ENCODE measurements around the gene SPTB.

SPTB gene

DNA sequence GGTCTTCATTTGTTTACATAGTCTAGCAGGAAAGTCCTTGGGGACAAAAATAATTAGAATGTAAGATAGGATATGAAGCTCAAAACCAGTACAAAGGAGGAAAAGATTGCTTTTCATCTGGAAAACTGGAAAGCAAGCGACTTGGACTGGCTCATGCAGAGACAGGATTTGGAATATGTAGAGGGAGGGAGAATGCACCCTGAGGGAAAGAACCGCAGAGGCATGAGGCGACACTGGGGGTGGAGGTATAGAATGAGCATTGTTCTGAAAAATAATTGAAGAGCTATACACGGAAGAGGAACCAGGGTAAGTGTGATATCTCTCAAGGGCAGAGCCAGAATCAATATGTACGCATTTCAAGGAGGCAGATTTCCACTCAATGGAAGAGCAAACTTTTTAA lies 90.0 kb downstream of the SPTB start:
- no peak for DNase-seq (ENCODE audit: low read depth)

DNA sequence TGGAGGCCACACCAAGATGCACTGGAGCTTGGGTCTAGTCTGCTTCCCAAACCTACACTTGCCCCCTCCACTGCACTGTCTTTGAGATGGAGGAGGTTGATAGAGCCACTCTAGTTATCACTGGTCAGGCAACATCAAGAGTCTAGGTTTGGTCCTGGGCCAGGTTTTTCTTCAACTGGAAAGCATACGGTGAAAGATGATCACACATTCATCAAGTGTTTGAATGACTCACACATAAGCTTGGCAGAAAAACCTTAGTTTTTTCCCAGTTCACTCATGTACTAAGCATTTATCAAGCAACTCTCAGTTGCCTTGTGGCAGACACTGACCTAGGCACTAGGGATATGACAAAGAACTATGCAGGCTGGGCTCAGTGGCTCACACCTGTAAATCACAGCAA lies 91.0 kb downstream of the SPTB start:
- DNase-seq (ENCODE audit: low read depth) = no peak

DNA sequence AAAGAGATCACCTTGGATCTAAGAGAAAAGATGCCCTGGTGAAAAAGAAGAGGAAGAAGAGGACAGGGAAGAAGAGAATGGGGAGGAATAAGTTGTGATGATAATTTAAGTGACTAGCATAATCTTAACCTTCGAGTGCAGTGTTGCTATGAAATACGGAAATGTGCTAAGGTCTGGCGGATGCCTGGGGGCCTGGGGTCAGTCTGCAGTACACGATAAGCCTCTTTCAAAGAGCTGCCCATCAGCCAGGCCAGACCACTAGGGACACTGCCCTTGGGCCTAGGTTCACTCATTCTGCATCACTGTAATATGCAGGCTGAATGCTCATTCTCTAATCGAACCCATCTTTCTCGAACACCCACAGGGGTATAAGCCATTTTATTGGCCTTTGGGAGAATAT lies 92.1 kb downstream of the SPTB start:
- DNase-seq (ENCODE audit: low read depth) = no peak

DNA sequence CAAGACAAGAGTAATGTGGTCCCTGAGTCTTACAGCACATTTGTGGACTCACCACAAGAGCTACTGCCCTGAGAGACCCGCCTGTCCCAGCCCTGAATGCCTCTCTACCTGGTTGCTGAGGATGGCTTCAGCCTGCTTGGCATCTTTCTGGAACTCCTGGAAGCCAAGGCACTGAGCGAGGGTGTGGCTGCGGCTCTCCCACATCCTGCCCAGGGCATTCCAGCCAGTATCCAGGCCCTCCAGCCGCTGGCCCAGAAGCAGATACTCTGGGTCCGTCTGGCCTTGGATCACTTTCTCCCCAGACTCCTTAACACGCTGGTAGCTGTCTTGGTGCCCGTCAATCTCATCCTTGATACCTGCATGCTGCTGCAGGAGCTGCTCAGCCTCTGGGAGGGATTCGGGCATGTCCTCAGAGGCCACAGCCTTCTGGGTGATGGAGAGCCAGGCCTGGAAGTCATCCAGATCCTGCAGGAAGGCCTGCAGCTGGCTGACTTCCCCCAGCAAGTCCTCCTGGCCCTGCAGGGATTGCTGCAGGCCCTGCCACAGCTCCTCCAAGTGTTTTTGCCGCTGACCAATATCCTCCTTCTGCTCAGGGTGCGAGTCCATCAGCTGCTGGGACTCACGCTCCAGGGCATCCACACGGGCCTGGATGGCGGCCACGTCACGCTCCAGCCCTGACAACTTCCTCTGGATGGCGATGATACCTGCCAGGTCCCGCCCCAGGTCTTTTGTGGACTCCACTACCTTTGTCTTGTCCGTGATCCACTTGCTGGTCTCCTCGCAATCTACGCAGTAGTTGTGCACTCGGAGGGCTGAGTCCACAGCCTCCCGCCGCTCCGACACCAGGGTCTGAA lies 93.2 kb downstream of the SPTB start:
- DNase-seq (ENCODE audit: low read depth) = no peak

DNA sequence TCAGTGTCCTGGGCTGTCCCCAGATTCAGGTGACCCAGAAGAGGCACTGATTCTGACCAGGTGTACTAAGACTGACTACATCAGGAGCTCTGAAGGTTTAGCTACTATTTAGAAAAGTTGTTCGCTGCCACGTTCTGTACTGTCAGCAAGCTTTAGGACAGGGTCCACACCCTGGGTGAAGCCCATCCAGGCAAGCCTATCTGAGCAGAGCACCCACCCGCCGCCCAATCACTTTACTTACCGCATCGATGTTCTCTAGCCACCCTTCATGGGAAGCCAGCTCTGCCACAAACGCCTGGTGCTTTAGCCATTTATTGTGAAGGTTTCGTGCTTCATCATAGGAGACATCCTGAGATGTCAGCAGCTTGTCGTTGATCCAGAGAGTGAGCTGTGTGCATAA lies 95.7 kb downstream of the SPTB start:
- no peak for DNase-seq (ENCODE audit: low read depth)

DNA sequence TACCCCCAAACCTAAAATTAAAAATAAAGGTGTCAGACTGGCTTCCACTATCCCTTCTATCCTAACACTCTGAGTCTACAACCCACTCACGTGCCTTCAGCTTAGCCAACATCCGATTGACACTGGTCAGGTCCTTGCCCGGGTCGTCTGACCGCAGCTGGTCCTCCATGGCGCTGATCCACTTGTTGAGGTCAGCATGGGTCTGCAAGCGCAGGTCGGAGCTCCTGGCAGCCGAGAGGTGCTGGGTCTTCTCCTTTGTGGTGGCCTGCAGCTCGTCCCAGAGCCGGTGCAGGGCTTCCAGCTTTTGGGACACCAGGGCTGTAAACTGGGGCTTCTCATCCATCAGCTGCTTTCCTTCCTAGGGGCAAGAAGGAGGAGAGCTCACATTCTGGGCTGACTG lies 97.5 kb downstream of the SPTB start:
- DNase-seq (ENCODE audit: low read depth) = no peak

DNA sequence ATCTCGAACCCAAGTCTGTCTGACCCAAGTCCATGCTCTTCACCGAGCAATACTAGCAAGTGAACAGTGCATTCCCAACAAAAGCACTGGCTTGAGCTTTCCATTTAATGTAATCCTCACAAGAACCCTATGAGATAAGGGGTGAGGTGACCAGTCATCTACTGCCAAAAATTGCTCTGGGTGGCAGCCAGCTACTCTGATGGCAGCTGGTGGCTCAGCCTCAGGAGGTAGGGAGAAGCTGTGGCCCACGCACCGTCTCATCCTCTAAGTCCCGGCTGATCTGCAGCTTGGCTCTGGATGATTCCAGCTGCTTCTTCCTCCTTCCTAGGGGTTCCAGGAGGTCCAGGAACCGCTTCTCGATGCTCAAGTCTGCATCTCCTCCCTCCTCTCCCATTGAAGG lies 100.2 kb downstream of the SPTB start:
- DNase-seq (ENCODE audit: low read depth) = no peak

DNA sequence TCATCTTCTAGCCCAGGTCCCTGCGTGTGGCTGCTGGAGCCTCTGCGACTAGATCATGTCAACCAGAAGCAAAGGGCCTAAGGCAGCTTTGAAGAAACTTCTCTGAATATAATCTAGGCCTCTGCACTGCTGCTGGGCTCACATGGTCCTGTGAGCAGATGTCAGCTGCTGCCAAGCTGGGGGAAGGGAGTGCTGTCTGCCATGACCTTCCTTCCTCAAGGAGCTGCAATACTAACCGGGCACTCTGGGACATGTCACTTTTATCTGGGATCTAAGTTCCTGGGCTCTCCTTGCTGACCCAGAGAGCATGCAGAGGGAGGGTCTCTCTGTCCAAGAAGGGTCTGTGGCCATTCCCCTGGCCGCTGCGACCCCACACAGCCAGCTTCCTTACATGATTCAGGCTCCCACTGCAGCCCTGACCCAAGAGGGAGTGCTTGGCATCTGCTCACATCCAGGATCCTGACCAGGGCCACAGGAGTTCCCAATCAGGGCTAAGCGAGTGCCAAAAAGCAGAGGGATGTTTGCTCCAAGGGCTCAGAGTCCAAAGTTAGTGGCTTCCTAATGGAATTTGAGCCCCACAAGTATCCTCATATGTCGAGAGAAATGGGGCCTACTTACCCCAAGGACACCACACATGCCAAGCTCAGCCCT lies 101.5 kb downstream of the SPTB start:
- DNase-seq (ENCODE audit: low read depth) = no peak

DNA sequence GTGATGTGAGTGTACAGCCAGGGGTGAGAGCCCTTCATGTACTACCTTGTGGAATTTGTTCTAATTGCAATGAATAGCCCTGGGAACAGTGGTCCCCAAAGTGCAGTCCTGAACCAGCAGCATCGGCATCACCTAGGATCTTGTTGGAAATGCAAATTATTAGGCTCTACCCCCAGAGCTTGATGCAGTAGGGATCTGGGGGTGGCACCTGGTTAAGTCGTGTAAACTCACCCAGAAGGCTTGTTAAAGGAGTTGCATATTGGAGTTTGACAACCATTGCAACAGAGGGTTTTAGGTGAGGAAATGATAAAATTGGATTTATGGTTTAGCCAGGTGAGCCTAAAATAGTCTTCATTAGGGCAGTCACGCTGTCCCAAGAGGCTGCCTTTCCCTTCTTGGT lies 102.2 kb downstream of the SPTB start:
- no peak for DNase-seq (ENCODE audit: low read depth)

DNA sequence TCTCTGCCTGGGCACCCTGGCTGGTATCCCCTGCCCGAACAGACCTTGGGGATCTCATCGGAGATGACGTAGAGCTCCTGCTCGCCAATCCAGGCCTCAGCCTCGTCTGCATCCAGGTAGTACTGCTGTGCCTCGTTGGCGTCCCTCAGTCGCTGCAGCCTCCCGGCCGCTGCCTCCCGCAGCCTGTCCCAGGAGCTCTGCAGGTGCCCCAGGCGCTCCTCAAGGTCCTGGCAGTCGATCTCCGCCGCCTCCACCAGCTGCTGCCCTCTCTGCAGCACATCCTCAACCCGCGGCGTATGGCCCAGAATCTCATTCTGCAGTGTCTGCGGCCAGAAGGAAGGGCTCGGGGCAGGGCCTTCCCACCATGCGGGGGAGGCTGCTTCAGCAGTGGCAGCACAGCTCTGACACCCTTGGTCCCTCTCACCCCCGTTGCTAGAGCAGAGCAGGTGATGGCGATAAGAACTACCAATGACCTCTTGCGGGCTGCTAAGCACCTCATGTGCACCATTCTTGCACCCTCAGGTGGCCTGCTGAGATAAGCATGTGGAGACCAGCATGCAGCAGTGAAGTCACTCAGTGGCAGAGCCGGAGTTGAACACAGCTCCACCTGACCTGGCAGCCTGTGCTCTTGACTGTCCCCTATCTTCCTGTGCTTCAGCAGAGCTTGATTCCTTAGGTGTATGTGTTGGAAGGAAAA lies 104.5 kb downstream of the SPTB start:
- DNase-seq (ENCODE audit: low read depth) = no peak

DNA sequence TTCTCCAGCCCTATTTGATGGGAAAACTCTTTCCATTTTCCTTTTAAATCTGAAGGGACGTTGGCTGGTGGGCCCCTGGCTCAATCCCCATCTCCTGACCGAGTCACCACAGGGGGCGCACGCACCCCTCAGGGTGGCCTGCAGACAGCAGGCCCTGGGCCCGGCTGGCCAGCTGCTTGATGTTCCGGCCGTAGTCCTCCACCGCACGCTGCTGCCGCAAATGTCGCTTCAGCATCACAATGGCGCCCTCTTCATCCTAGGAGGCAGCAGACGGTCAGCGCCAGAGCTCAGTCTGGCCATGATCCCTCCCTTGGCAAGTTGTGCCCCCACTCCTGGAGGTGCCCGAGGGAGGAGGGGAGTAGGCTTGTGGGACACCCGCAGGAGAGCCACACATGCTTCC lies 105.4 kb downstream of the SPTB start:
- DNase-seq (ENCODE audit: low read depth) = no peak

DNA sequence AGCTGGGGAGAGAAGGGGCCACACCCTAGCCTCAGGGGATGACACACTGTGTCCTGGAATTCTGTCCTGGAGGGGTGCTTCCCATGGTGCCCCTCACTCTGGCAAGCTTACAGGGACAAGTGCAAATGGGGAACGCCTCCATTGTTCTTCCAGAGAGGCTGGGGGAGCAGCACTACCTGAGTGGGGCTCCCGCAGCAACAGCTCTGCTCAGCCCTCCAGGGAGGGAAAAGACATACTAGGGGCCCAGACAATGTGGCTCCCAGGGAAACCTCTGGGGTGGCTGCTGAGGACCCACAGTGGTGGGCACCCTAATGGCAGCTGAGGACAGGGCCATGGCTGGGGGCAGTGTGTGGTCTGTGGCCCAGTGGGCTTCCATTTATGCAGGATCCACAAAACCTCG lies 106.1 kb downstream of the SPTB start:
- DNase-seq (ENCODE audit: low read depth) = no peak

DNA sequence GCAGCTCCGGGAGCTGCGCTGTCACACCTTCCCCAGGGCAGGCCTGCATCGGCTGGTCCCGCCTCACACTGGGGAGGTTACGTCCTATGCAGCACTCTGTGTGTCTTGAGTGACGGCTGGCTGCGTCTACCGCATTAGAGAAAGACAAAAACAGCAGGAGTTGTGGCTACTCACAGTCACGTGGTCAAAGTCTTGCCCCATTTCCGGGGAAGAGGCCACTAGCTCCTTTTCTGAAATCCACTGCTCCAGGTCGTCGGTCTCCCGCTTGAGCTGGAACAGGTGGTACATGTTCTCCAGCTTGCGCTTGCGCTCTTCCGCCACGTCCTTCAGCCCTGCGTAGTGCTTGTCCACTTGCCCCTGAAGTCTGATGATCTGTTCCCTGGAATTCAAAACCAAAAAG lies 106.7 kb downstream of the SPTB start:
- DNase-seq (ENCODE audit: low read depth) = no peak

DNA sequence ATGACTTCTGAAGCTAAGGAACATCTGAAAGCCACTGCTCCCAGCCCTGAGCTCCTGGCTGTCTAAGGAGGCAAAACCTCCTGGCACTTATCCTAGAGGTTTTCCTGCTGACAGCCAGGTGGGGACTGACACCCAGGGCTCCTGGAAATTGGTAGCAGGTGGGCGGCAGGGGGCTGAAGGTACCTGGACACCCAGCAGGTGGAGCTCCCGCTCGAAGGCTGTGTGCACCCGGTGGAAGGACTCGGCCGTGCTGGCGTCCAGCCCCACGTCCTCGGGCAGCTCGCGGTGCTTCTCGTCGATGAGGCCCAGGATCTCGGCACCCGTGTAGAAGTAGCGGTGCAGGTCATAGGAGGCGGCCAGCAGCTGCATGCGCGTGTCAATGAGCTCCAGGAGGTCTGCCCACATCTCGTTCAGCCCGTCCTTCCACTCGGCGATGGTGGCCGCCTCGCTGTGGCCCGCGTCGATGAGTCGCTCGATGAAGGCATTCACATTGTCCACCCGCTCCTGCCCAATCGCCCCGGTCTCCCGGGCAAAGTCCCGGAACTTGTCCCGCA lies 107.2 kb downstream of the SPTB start:
- no peak for DNase-seq (ENCODE audit: low read depth)

DNA sequence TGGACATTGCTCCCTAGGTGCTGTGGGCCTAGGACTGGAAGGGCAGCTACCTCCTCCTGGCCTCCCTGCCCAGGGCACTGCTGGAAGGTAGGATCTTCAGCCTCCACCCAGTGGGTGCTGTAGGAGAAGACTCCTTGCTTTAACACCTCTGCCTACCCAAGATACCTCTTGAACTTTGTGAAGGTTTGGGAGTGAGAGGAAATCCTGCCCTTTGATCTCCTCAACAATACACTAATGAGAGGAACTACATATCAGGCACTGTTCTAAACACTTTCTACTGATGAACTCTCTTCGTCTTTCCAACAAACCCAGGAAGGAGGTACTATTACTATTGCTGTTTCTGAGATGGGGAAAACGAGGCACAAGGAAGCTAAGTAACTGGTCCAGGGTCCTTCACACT lies 108.5 kb downstream of the SPTB start:
- no peak for DNase-seq (ENCODE audit: low read depth)

DNA sequence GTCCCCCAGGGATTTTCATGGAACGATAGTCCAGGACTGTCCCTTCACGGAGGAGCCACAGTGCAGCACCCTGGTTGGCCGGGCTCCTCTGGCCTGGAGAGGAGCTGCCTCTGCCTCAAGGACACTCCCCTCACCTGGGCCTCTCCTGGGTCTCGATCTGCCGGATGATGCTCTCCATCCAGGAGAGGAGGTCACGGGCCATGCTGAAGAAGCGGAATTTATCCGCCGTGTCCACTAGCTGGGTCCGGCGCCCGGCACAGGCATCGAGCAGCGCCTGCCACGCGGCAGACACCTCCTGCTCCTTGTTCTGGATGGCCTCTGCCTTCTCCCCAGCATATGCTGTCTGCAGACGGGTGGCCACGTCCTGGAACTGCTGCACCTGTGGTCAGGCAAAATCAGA lies 109.0 kb downstream of the SPTB start:
- no peak for DNase-seq (ENCODE audit: low read depth)

DNA sequence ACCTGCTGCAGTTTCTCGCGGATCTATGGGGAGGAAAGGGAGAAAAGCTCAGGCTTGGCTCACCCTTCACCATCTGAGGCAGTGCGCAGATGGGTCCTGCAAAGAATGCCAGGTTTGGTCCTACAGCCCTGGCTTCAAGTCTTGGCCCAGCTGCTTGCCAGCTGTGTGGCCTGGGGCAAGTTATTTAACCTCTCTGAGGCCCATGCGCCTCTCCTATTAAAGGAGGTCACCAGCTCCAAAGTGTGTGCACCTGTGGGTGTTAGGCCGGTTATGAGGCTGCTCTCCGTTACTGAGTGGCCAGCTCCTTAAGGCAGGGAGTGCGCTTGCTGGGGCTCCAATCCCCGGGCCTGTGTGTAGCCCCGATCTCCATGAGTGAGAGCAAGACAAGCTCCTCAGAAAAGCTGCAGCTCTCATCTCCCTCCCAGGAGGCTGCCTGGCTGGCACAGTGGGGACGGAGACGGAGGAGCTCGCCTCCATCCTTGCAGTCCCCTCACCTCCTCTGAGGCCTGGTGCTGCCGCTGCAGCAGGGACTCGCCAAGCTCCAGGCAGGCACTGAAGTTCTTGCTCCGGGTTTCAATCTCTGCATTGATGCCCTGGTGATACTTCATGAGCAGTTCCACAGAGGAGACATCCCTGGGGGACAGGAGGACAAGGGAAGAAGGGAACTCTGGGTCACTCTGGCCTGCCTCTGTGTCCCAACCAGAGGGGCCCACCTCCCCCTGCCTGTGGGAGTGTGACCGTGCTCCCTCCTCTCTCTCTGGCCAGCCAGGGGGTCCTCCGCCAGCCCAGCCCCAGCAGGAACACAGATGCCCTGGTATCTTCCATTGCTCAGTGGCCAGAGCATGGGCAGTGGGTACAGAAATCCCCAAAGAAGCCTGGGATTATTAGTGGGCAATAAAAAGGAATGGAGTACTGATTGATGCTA lies 110.3 kb downstream of the SPTB start:
- DNase-seq (ENCODE audit: low read depth) = no peak

DNA sequence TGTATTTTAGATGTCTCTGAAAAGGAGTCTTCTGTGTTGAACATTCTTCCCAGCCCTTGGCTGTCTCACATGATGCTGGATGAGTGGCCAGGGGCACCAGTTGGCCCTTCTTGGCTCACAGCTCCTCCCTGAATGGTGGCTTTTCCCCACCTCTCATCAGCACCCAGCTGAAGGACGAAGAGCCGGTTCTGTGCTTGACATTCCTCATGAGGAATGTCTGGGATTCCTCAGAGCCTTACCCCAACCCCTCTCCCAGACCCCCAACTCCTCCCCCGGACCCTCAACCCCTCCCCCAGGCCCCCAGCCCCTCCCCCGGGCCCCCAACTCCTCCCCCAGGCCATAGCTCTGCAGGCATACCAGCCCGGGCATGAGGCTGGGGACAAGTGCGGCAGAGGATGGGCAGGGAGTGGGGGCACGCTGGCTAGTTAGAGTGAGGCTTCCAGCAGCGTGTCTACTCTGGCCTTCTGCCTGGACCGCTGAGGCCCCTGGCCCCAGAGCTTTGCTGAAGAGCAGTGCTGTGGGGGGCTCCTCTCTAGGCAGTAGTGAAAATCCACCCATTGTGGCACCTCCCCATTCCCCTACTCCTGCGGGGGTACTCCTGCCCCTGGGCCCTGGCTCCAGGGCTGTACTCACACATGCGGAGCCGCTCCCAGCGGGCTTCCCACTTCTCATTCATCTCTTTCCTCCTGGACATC lies 111.2 kb downstream of the SPTB start:
- no peak for DNase-seq (ENCODE audit: low read depth)

DNA sequence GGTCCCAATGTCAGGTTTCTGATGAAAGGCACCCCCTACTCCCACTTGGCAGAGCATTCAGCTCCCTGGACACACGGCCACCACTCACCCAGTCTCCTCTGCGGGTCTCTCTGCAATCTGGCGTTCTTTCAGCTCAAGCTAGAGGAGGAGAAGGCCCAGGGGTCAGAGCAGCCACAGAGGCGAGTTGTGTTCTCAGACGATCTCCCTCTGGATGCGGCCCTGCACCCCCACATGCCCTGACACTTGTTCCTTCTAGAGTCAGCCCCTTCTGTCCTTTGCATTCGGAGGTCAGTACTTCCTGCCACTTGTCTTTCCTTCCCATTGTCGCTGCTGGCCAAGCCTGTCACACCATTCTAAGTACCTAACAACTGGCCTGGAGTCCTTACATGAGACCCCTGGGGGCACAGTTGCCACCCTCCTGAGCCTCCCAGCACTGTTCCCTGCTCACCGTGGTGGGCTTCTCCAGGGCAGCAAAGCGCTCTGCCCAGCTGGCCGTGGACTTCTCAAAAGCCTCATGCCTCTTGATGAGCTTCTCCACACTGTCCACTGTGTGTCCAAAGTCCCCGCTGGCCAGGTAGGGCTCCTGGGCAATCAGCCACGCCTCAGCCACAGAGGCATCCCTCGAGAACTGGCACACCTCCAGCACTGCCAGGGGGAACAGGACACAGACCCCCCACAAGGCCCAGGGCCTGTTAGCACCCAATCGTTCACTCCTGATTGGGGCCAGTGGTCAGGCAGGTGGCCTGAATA lies 112.3 kb downstream of the SPTB start:
- no peak for DNase-seq (ENCODE audit: low read depth)

DNA sequence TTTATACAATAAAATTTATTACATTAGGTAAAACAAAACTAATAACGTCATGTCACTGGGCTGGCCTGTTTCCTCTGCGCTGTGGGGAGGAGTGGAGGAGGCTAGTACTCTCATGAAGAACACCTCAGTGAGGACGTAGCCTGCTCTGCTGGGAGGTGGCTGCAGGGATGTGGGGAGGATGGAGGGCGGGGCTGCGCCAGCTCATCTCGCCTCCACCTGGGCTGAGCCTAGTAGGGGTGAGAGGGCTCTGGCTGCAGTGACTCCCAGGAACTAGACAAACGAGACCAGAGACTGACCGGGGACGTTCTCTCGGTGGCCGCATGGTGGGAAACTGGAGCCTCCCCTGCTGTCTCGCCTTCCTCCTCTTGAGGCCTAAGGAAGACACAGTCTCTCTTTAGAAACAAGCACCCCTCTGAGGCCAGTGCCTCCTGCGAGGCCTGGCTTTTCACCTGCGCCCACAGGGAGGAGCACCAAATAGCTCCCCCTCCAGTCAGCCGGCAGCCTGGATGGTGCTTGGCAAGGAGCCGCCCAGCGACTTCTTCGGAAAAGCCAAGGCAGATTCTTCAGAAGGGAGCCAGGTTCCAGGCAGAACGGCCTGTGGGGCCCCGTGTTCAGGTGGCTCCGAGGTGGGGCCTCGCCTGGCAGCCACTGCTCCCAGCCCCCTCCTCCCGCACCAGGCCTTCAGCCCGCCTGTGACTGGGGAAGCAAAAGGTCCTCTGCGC lies 113.1 kb downstream of the SPTB start:
- DNase-seq (ENCODE audit: low read depth) = no peak
